GM18909 (cell line): ENCODE measurements around the gene DENND5B.
"Not testable (repeated sequence)": the region's sequence is repeated elsewhere in the genome, so short reads cannot be mapped to it uniquely, and the experiment has no call there.

Source experiments
- ATAC-seq: cut with Tn5 transposase; IDR thresholded peaks from one replicate; pipeline ENCODE4 v1.9.1; 2021; ENCODE audit warnings: mild to moderate bottlenecking; ENCODE audit not compliant: unreplicated experiment, poor library complexity

Gene DENND5B

GRCh38 chr12:31514912-31515311, 76.0 kb downstream of the DENND5B start:
- no peak for ATAC-seq

GRCh38 chr12:31510034-31510433, 80.9 kb downstream of the DENND5B start:
- ATAC-seq, result no peak

GRCh38 chr12:31508436-31509150, 82.3 kb downstream of the DENND5B start:
- ATAC-seq, result no peak

GRCh38 chr12:31507966-31508365, 83.0 kb downstream of the DENND5B start:
- ATAC-seq, result no peak

- no peak for ATAC-seq
These were observed 84.2 kb downstream of the DENND5B start for GRCh38 chr12:31506515-31507306.

GRCh38 chr12:31504625-31505222, 86.2 kb downstream of the DENND5B start:
- ATAC-seq, result no peak

- not testable (repeated sequence) for ATAC-seq
These were observed 89.9 kb downstream of the DENND5B start for GRCh38 chr12:31501014-31501413.

- no peak for ATAC-seq
These were observed 91.4 kb downstream of the DENND5B start for GRCh38 chr12:31499567-31499966.

GRCh38 chr12:31498424-31498823, 92.5 kb downstream of the DENND5B start:
- ATAC-seq, result no peak

- no peak for ATAC-seq
These were observed 94.7 kb downstream of the DENND5B start for GRCh38 chr12:31496257-31496656.

GRCh38 chr12:31494455-31494854, 96.5 kb downstream of the DENND5B start:
- no peak for ATAC-seq

- no peak for ATAC-seq
These were observed 98.2 kb downstream of the DENND5B start for GRCh38 chr12:31492599-31493196.

- ATAC-seq, result no peak
These were observed 98.9 kb downstream of the DENND5B start for GRCh38 chr12:31491841-31492598.

- ATAC-seq, result no peak
These were observed 99.6 kb downstream of the DENND5B start for GRCh38 chr12:31491241-31491794.

GRCh38 chr12:31488737-31489338, 102.1 kb downstream of the DENND5B start:
- no peak for ATAC-seq

- ATAC-seq, result no peak
These were observed 105.4 kb downstream of the DENND5B start for GRCh38 chr12:31485571-31485970.

GRCh38 chr12:31482816-31483215, 108.1 kb downstream of the DENND5B start:
- no peak for ATAC-seq

- no peak for ATAC-seq
These were observed 109.5 kb downstream of the DENND5B start for GRCh38 chr12:31481415-31481814.

- no peak for ATAC-seq
These were observed 111.3 kb downstream of the DENND5B start for GRCh38 chr12:31479516-31480210.
